ENCODE results near the gene RANBP17. TPM values are rescaled to one million over a fixed set of nuclear protein-coding genes. Genes with fewer than 3 reads are reported as not detected.

The RANBP17 gene
- total RNA-seq, 1 donor from 2014 or later, result 32.8 TPM

DNA sequence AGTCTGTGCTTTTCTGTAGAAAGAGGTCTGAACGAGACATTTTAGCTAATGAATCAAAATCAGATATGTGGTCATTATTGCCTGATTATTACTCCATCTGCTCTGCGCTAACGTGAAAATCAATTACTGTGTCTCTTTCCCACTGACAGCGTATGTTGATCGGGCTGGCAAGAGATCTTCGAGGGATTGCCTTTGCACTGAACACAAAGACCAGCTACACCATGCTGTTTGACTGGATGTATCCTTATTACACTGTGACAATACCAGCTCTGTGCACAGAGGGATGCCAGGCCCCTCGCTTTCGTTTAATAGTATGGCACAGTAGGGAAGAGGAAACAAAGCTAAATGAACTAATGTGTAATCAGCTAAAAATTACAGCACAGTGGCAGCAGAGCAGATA is 343.6 kb downstream of the RANBP17 start:
- no peaks in the 10 kb centered on the region for H3K9me3 Mint-ChIP-seq (ENCODE audit: low read depth)
- H3K27ac Mint-ChIP-seq, result no peak overlapping the region
- TF ChIP-seq, protein P1, sequence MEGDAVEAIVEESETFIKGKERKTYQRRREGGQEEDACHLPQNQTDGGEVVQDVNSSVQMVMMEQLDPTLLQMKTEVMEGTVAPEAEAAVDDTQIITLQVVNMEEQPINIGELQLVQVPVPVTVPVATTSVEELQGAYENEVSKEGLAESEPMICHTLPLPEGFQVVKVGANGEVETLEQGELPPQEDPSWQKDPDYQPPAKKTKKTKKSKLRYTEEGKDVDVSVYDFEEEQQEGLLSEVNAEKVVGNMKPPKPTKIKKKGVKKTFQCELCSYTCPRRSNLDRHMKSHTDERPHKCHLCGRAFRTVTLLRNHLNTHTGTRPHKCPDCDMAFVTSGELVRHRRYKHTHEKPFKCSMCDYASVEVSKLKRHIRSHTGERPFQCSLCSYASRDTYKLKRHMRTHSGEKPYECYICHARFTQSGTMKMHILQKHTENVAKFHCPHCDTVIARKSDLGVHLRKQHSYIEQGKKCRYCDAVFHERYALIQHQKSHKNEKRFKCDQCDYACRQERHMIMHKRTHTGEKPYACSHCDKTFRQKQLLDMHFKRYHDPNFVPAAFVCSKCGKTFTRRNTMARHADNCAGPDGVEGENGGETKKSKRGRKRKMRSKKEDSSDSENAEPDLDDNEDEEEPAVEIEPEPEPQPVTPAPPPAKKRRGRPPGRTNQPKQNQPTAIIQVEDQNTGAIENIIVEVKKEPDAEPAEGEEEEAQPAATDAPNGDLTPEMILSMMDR (IDR thresholded peaks at IDR 0.05; ENCODE audit: unreplicated experiment), result no peak
- H3K4me3 Mint-ChIP-seq (ENCODE audit: low read depth), result no peak overlapping the region
- H3K4me1 Mint-ChIP-seq (ENCODE audit: low read depth), result peaks cover 9% of the 10 kb centered on the region
- DNase-seq (ENCODE audit: low spot score, unreplicated experiment), result no peak
- H3K27me3 Mint-ChIP-seq, result no peaks in the 10 kb centered on the region
- no peaks in the 10 kb centered on the region for H3K36me3 Mint-ChIP-seq (ENCODE audit: insufficient read depth)

DNA sequence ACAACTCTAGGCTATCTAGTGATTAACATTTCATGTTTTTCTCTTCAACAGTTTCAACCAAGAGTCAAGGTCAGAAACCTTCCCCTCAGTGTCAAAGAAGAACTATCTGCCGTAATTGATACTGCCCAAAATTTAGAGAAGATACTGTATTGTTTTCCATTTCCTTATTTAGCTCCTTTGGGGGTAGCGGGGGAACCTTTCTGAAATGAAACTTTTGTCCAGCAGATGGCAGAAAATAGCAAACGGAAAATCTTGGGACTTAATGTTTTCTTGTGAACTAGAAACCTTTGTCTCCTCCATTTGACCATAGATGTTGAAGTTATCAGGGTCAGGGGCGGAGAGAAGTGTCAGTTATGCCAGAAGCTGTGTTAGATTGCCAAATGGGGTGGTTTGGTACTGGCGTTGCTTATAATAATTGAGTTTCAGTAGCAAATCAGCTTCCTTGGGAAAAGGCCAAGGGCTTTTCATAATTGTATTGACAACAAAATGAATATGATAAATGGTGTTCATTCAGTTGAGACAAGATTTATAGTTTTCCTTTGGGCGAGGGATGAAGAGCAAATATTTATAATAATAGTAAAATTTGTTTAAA is 345.5 kb downstream of the RANBP17 start:
- H3K4me3 Mint-ChIP-seq (ENCODE audit: low read depth), result no peak overlapping the region
- TF ChIP-seq, protein P1 (IDR thresholded peaks at IDR 0.05; ENCODE audit: unreplicated experiment), result peak; percentile 66
- no peaks in the 10 kb centered on the region for H3K27me3 Mint-ChIP-seq
- no peaks in the 10 kb centered on the region for H3K36me3 Mint-ChIP-seq (ENCODE audit: insufficient read depth)
- no peak for DNase-seq (ENCODE audit: low spot score, unreplicated experiment)
- H3K27ac Mint-ChIP-seq, result no peak overlapping the region
- H3K4me1 Mint-ChIP-seq (ENCODE audit: low read depth), result peaks cover 6% of the 10 kb centered on the region
- H3K9me3 Mint-ChIP-seq (ENCODE audit: low read depth), result no peaks in the 10 kb centered on the region

DNA sequence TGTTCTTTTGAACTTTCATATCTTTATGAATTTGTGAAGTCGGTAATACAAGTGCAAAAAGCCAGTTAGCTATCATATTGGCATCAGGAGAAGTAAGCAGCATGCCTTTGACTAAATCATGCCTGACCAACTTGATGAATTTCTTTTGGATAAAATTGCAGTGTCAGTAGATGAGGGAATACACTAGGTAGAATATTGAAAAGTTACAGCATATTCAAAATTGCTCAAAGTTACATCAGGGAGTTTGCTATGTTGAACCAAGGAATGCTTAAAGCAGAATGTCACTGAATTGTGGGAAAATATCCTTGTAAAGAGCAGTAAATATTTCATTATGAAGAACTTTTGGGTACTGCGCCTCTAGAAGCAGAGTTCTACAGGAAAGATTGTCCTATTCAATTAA is 360.1 kb downstream of the RANBP17 start:
- no peaks in the 10 kb centered on the region for H3K4me1 Mint-ChIP-seq (ENCODE audit: low read depth)
- no peak overlapping the region for H3K27ac Mint-ChIP-seq
- no peaks in the 10 kb centered on the region for H3K36me3 Mint-ChIP-seq (ENCODE audit: insufficient read depth)
- TF ChIP-seq, protein P1 (IDR thresholded peaks at IDR 0.05; ENCODE audit: unreplicated experiment), result no peak
- DNase-seq (ENCODE audit: low spot score, unreplicated experiment), result no peak
- no peak overlapping the region for H3K4me3 Mint-ChIP-seq (ENCODE audit: low read depth)
- no peaks in the 10 kb centered on the region for H3K9me3 Mint-ChIP-seq (ENCODE audit: low read depth)
- no peaks in the 10 kb centered on the region for H3K27me3 Mint-ChIP-seq

DNA sequence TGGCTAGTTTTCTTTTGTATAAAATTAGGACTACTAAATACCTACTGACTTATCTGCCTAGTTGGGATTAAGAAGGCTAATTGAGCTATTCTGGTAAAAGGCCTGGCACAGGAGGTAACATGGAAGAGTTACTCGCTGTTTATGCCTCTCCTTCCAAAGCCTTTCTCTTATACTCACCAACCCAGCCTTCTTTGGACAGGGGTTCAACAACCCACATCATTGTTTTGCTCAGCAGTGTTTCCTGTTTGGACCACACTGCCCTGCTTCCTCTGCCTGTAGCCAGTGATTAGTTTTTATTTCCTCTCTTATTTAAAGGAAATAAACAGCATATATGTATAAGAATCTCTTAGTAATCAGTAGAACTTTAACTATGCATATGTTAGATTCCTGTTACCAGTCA is 362.1 kb downstream of the RANBP17 start:
- Mint-ChIP-seq H3K36me3 (ENCODE audit: insufficient read depth) (no peaks in the 10 kb centered on the region), H3K4me1 (ENCODE audit: low read depth) (no peaks in the 10 kb centered on the region), H3K9me3 (ENCODE audit: low read depth) (no peaks in the 10 kb centered on the region), H3K27me3 (no peaks in the 10 kb centered on the region), H3K4me3 (ENCODE audit: low read depth) (no peak overlapping the region), H3K27ac (no peak overlapping the region)
- DNase-seq (ENCODE audit: low spot score, unreplicated experiment), result no peak
- TF ChIP-seq, protein P1 (IDR thresholded peaks at IDR 0.05; ENCODE audit: unreplicated experiment), result no peak

DNA sequence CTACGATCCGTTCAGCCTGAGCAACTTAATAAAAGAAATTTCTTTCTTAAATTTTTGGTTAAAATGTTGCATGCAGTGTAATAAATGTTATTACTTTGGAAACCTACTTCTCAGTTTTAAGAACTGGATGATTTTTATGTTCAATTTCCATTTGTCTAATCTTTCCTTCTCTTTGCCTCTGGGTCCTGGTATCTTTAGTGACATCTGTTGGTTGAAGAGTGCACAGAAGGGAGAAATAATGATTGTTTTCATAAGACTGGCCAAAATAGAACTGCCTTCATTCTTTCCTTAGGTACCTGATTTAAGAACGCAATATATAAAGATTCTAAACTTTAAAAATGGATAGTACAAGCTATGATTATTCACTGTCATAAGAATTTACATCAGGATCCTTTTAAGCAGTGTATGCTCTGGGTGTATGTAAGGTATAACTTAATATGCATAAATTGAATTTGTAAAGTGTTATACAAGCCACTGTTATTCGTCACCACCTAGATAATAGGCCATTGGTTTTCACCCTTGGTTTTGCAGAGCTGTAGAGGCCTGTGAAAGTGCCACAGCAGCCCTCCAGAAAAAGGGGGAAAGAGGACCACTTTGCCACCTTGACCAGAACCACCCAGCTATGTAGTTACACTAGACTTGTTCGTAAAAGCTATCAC is 364.4 kb downstream of the RANBP17 start:
- TF ChIP-seq, protein P1 (IDR thresholded peaks at IDR 0.05; ENCODE audit: unreplicated experiment), result peak; percentile 17
- Mint-ChIP-seq H3K4me3 (ENCODE audit: low read depth) (no peak overlapping the region), H3K9me3 (ENCODE audit: low read depth) (no peaks in the 10 kb centered on the region), H3K36me3 (ENCODE audit: insufficient read depth) (no peaks in the 10 kb centered on the region), H3K27me3 (no peaks in the 10 kb centered on the region), H3K27ac (no peak overlapping the region), H3K4me1 (ENCODE audit: low read depth) (no peaks in the 10 kb centered on the region)
- DNase-seq (ENCODE audit: low spot score, unreplicated experiment), result no peak

Data from progenitor cell of endocrine pancreas (in vitro differentiated cells).